Mesendoderm (in vitro differentiated cells): ENCODE results near the gene TBC1D22B.

Source experiments
- DNase-seq: peaks from one replicate; pipeline ENCODE4 v3.0.0; 2013
- H2AK5ac ChIP-seq: 2 replicates; pipeline ENCODE4 v1.6.1; 2013; ENCODE audit warnings: low read length, inconsistent platforms
- H2BK120ac ChIP-seq: 2 replicates; pipeline ENCODE4 v1.6.1; 2013; ENCODE audit warnings: low read depth, mild to moderate bottlenecking, low read length, moderate library complexity, mixed read lengths
- H2BK15ac ChIP-seq: replicated peaks from 2 replicates; pipeline ENCODE4 v1.6.1; 2013; ENCODE audit warnings: low read depth, mild to moderate bottlenecking, moderate library complexity
- H2BK5ac ChIP-seq: 2 replicates; pipeline ENCODE4 v1.6.1; 2013; ENCODE audit warnings: low read length, inconsistent platforms
- H3K18ac ChIP-seq: 2 replicates; pipeline ENCODE4 v1.6.1; 2013; ENCODE audit warnings: mild to moderate bottlenecking, low read length, mixed read lengths
- H3K23ac ChIP-seq: one replicate; pipeline ENCODE4 v1.6.1; 2013; ENCODE audit warnings: low read length
- H3K27ac ChIP-seq: 2 replicates; pipeline ENCODE4 v1.5.1; 2013; ENCODE audit warnings: low read depth, mild to moderate bottlenecking, inconsistent platforms, low read length, moderate library complexity
- H3K27me3 ChIP-seq: 2 replicates; pipeline ENCODE4 v1.6.1; 2013; ENCODE audit warnings: low read length, control low read depth, mild to moderate bottlenecking, inconsistent platforms; ENCODE audit not compliant: insufficient read depth, poor library complexity
- H3K36me3 ChIP-seq: 2 replicates; pipeline ENCODE4 v1.6.1; 2013; ENCODE audit warnings: low read length, inconsistent platforms; ENCODE audit not compliant: control insufficient read depth, insufficient read depth
- H3K4ac ChIP-seq: one replicate; pipeline ENCODE4 v1.6.1; 2013; ENCODE audit warnings: low read depth, mild to moderate bottlenecking, low read length, moderate library complexity
- H3K4me1 ChIP-seq: 2 replicates; pipeline ENCODE4 v1.6.1; 2013; ENCODE audit warnings: low read depth, low read length, inconsistent platforms; ENCODE audit not compliant: control insufficient read depth
- H3K4me2 ChIP-seq: 2 replicates; pipeline ENCODE4 v1.6.1; 2013; ENCODE audit warnings: low read length
- H3K4me3 ChIP-seq: 2 replicates; pipeline ENCODE4 v1.5.1; 2013; ENCODE audit warnings: mild to moderate bottlenecking, low read length
- H3K56ac ChIP-seq: one replicate; pipeline ENCODE4 v1.6.1; 2013; ENCODE audit warnings: low read length
- H3K79me1 ChIP-seq: 2 replicates; pipeline ENCODE4 v1.6.1; 2013; ENCODE audit warnings: low read length, inconsistent platforms
- H3K79me2 ChIP-seq: 2 replicates; pipeline ENCODE4 v1.6.1; 2013; ENCODE audit warnings: mild to moderate bottlenecking, low read length; ENCODE audit not compliant: control insufficient read depth, insufficient read depth
- H3K9ac ChIP-seq: 2 replicates; pipeline ENCODE4 v1.6.1; 2013; ENCODE audit warnings: low read length, inconsistent platforms
- H4K5ac ChIP-seq: one replicate; pipeline ENCODE4 v1.6.1; 2013; ENCODE audit warnings: low read length
- H4K8ac ChIP-seq: one replicate; pipeline ENCODE4 v1.6.1; 2013; ENCODE audit warnings: low read depth, mild to moderate bottlenecking, control low read depth, low read length, moderate library complexity
- WGBS: extraction: QIAGEN DNeasy Blood & Tissue Kit; methylation state at CpG from one replicate; pipeline ENCODE4 v1.1.7; 2013; ENCODE audit warnings: low lambda C conversion rate, missing lambda C conversion rate; ENCODE audit not compliant: insufficient coverage; ENCODE audit errors: extremely low coverage; 5-methylcytosine and 5-hydroxymethylcytosine counted together

TBC1D22B gene

GRCh38 chr6:37237789-37238188 lies 19.8 kb upstream of the TBC1D22B start:
- Histone ChIP-seq H2AK5ac (no peak overlapping the region), H3K23ac (no peak overlapping the region), H4K5ac (no peak overlapping the region), H3K4me3 (no peak overlapping the region), H2BK5ac (no peak overlapping the region), H3K4me1 (no peaks in the 10 kb centered on the region), H4K8ac (no peak overlapping the region), H3K27ac (no peak overlapping the region), H3K4me2 (no peak overlapping the region), H3K56ac (no peak overlapping the region), H3K18ac (no peak overlapping the region), H3K79me2 (no peaks in the 10 kb centered on the region), H2BK15ac (no peak overlapping the region), H2BK120ac (no peak overlapping the region), H3K4ac (no peak overlapping the region), H3K79me1 (no peaks in the 10 kb centered on the region), H3K9ac (no peak overlapping the region), H3K36me3 (no peaks in the 10 kb centered on the region), H3K27me3 (no peaks in the 10 kb centered on the region)
- no peak for DNase-seq

- no CpG with 5 or more reads among the region's 1 CpG for WGBS
- no peak overlapping the region for H3K9ac ChIP-seq
- H4K8ac ChIP-seq = no peak overlapping the region
- no peak overlapping the region for H2BK120ac ChIP-seq
- H3K4ac ChIP-seq = no peak overlapping the region
- H3K27ac ChIP-seq = no peak overlapping the region
- no peak overlapping the region for H3K23ac ChIP-seq
- no peak overlapping the region for H3K56ac ChIP-seq
- H4K5ac ChIP-seq = no peak overlapping the region
- no peaks in the 10 kb centered on the region for H3K4me1 ChIP-seq
- H2BK15ac ChIP-seq = no peak overlapping the region
- DNase-seq = no peak
- no peak overlapping the region for H2AK5ac ChIP-seq
- no peaks in the 10 kb centered on the region for H3K27me3 ChIP-seq
- no peaks in the 10 kb centered on the region for H3K79me2 ChIP-seq
- H3K4me3 ChIP-seq = no peak overlapping the region
- no peaks in the 10 kb centered on the region for H3K36me3 ChIP-seq
- H3K18ac ChIP-seq = no peak overlapping the region
- H2BK5ac ChIP-seq = no peak overlapping the region
- no peak overlapping the region for H3K4me2 ChIP-seq
- no peaks in the 10 kb centered on the region for H3K79me1 ChIP-seq
Observed at GRCh38 chr6:37238381-37238780, 19.2 kb upstream of the TBC1D22B start.

GRCh38 chr6:37239526-37239925 lies 18.0 kb upstream of the TBC1D22B start:
- no peak overlapping the region for H2BK15ac ChIP-seq
- DNase-seq = no peak
- H3K23ac ChIP-seq = no peak overlapping the region
- no peaks in the 10 kb centered on the region for H3K36me3 ChIP-seq
- H3K27me3 ChIP-seq = no peaks in the 10 kb centered on the region
- H3K79me1 ChIP-seq = no peaks in the 10 kb centered on the region
- no peaks in the 10 kb centered on the region for H3K79me2 ChIP-seq
- H3K18ac ChIP-seq = no peak overlapping the region
- H3K27ac ChIP-seq = no peak overlapping the region
- no peak overlapping the region for H4K8ac ChIP-seq
- no peak overlapping the region for H3K4ac ChIP-seq
- no peak overlapping the region for H2BK5ac ChIP-seq
- no CpG with 5 or more reads among the region's 3 CpGs for WGBS
- H3K9ac ChIP-seq = no peak overlapping the region
- no peak overlapping the region for H3K4me2 ChIP-seq
- no peak overlapping the region for H2AK5ac ChIP-seq
- no peaks in the 10 kb centered on the region for H3K4me1 ChIP-seq
- no peak overlapping the region for H3K4me3 ChIP-seq
- H4K5ac ChIP-seq = no peak overlapping the region
- H2BK120ac ChIP-seq = no peak overlapping the region
- H3K56ac ChIP-seq = no peak overlapping the region

GRCh38 chr6:37239950-37240713 lies 17.4 kb upstream of the TBC1D22B start:
- Histone ChIP-seq H4K5ac (no peak overlapping the region), H3K27me3 (no peaks in the 10 kb centered on the region), H2BK5ac (no peak overlapping the region), H3K56ac (no peak overlapping the region), H3K18ac (no peak overlapping the region), H3K4ac (no peak overlapping the region), H3K9ac (no peak overlapping the region), H3K4me3 (no peak overlapping the region), H3K4me1 (no peaks in the 10 kb centered on the region), H2BK120ac (no peak overlapping the region), H3K4me2 (no peak overlapping the region), H4K8ac (no peak overlapping the region), H3K36me3 (no peaks in the 10 kb centered on the region), H3K27ac (no peak overlapping the region), H2AK5ac (no peak overlapping the region), H3K23ac (no peak overlapping the region), H2BK15ac (no peak overlapping the region), H3K79me2 (no peaks in the 10 kb centered on the region), H3K79me1 (no peaks in the 10 kb centered on the region)
- WGBS = no CpG with 5 or more reads among the region's 4 CpGs
- no peak for DNase-seq

- Histone ChIP-seq H3K79me1 (no peaks in the 10 kb centered on the region), H4K5ac (no peak overlapping the region), H3K27me3 (no peaks in the 10 kb centered on the region), H2BK5ac (no peak overlapping the region), H3K36me3 (no peaks in the 10 kb centered on the region), H2BK120ac (no peak overlapping the region), H3K27ac (no peak overlapping the region), H3K18ac (no peak overlapping the region), H3K4me3 (no peak overlapping the region), H3K9ac (no peak overlapping the region), H3K4ac (no peak overlapping the region), H4K8ac (no peak overlapping the region), H3K56ac (no peak overlapping the region), H3K4me2 (no peak overlapping the region), H3K23ac (no peak overlapping the region), H2BK15ac (no peak overlapping the region), H2AK5ac (no peak overlapping the region), H3K4me1 (no peaks in the 10 kb centered on the region), H3K79me2 (no peaks in the 10 kb centered on the region)
- WGBS = no CpG with 5 or more reads among the region's 6 CpGs
- DNase-seq = no peak
Observed at GRCh38 chr6:37241131-37241530, 16.4 kb upstream of the TBC1D22B start.
